Fibroblast of villous mesenchyme (primary cell): ENCODE results near the gene LRRC32. TPM values are rescaled to one million over a fixed set of nuclear protein-coding genes. Genes with fewer than 3 reads are reported as not detected.

Source experiments
- DNase-seq: peaks from one replicate; pipeline ENCODE4 v3.0.0-alpha.2; 2010; ENCODE audit warnings: low read depth
- H3K4me3 ChIP-seq: 2 replicates; pipeline ENCODE4 v1.5.1; 2011; ENCODE audit warnings: low read depth, mild to moderate bottlenecking, low read length
- CTCF ChIP-seq: IDR thresholded peaks from 2 replicates; pipeline ENCODE4 v1.5.1; 2012; ENCODE audit warnings: low read depth, mild to moderate bottlenecking, low read length; ENCODE audit not compliant: insufficient read depth
- total RNA-seq: library from RNA; depleted of rRNA; stranded (reverse); fragments of >200 nt; gene quantifications from 2 replicates; pipeline ENCODE4 v1.2.3, GENCODE V29; 2012

The LRRC32 gene
- total RNA-seq, 1 donor = 12.1 TPM

GRCh38 chr11:76635991-76636738, 34.4 kb downstream of the LRRC32 start:
- no peak for DNase-seq
- no peak overlapping the region for H3K4me3 ChIP-seq
- TF ChIP-seq CTCF = no peak

GRCh38 chr11:76634886-76635285, 35.7 kb downstream of the LRRC32 start:
- no peak for DNase-seq
- no peak for TF ChIP-seq CTCF
- H3K4me3 ChIP-seq = no peak overlapping the region

- TF ChIP-seq CTCF = no peak
- no peak overlapping the region for H3K4me3 ChIP-seq
- DNase-seq = no peak
Measured at GRCh38 chr11:76632492-76632891, 38.1 kb downstream of the LRRC32 start.

- no peak overlapping the region for H3K4me3 ChIP-seq
- DNase-seq = no peak
- TF ChIP-seq CTCF = no peak
Measured at GRCh38 chr11:76631566-76632308, 38.8 kb downstream of the LRRC32 start.

- H3K4me3 ChIP-seq = no peak overlapping the region
- DNase-seq = no peak
- no peak for TF ChIP-seq CTCF
Measured at GRCh38 chr11:76630600-76631281, 39.8 kb downstream of the LRRC32 start.

GRCh38 chr11:76629853-76630599, 40.5 kb downstream of the LRRC32 start:
- TF ChIP-seq CTCF = peak; percentile 48
- DNase-seq = peak; percentile 93
- no peak overlapping the region for H3K4me3 ChIP-seq
